HEK293 (cell line): ENCODE measurements around the gene INVS.

Source experiments
- BCL11A ChIP-seq: fragments of 450-650 bp; formaldehyde crosslinking; IDR thresholded peaks from 2 replicates; pipeline ENCODE4 v1.5.1; 2016; ENCODE audit warnings: low read depth, missing biosample characterization, missing genetic modification characterization
- CTCF ChIP-seq: fragments of 450-650 bp; formaldehyde crosslinking; IDR thresholded peaks from 2 replicates; pipeline ENCODE4 v1.5.1; 2016; ENCODE audit warnings: missing biosample characterization, missing genetic modification characterization
- SETDB1 ChIP-seq: IDR thresholded peaks from one replicate; pipeline ENCODE4 v1.6.1; 2017; ENCODE audit warnings: mild to moderate bottlenecking, low read length, moderate library complexity, mixed read lengths; ENCODE audit not compliant: insufficient read length
- SP2 ChIP-seq: fragments of 450-650 bp; formaldehyde crosslinking; IDR thresholded peaks from 2 replicates; pipeline ENCODE4 v1.5.1; 2016; ENCODE audit warnings: missing biosample characterization, missing genetic modification characterization
- ZBTB7A ChIP-seq: fragments of 450-650 bp; formaldehyde crosslinking; IDR thresholded peaks from 2 replicates; pipeline ENCODE4 v1.5.1; 2016; ENCODE audit warnings: low read depth, missing biosample characterization, missing genetic modification characterization
- ZIC2 ChIP-seq: fragments of 450-650 bp; formaldehyde crosslinking; IDR thresholded peaks from 2 replicates; pipeline ENCODE4 v1.5.1; 2016; ENCODE audit warnings: missing biosample characterization, missing genetic modification characterization
- ZNF221 ChIP-seq: fragments of 450-650 bp; formaldehyde crosslinking; IDR thresholded peaks from 2 replicates; pipeline ENCODE4 v1.5.1; 2017; ENCODE audit warnings: missing biosample characterization, missing genetic modification characterization, borderline replicate concordance
- ZNF341 ChIP-seq: fragments of 450-650 bp; formaldehyde crosslinking; IDR thresholded peaks from 2 replicates; pipeline ENCODE4; 2016; ENCODE audit warnings: low read depth, missing biosample characterization, missing genetic modification characterization
- ZNF366 ChIP-seq: fragments of 450-650 bp; formaldehyde crosslinking; conservative IDR thresholded peaks from 2 replicates; pipeline ENCODE4 v1.5.1; 2016; ENCODE audit warnings: missing biosample characterization, missing genetic modification characterization
- ZNF404 ChIP-seq: fragments of 450-650 bp; formaldehyde crosslinking; IDR thresholded peaks from 2 replicates; pipeline ENCODE4 v1.5.1; 2017; ENCODE audit warnings: missing biosample characterization, missing genetic modification characterization
- ZNF518A ChIP-seq: fragments of 450-650 bp; formaldehyde crosslinking; conservative IDR thresholded peaks from 2 replicates; pipeline ENCODE4 v1.5.1; 2016; ENCODE audit warnings: low read depth, missing biosample characterization, missing genetic modification characterization
- ZNF777 ChIP-seq: fragments of 450-650 bp; formaldehyde crosslinking; IDR thresholded peaks from 2 replicates; pipeline ENCODE4 v1.5.1; 2017; ENCODE audit warnings: missing biosample characterization, missing genetic modification characterization, borderline replicate concordance
- ZNF785 ChIP-seq: fragments of 450-650 bp; formaldehyde crosslinking; IDR thresholded peaks from 2 replicates; pipeline ENCODE4 v1.5.1; 2016; ENCODE audit warnings: missing biosample characterization, missing genetic modification characterization

GRCh38 chr9:100341889-100342288 lies 242.8 kb downstream of the INVS start:
- no peak for TF ChIP-seq ZNF518A
- TF ChIP-seq ZNF777 (tag by site-specific recombination), result no peak
- no peak for TF ChIP-seq ZNF366 (tag by site-specific recombination)
- TF ChIP-seq ZNF341 (tag by site-specific recombination), result no peak
- TF ChIP-seq ZBTB7A (tag by site-specific recombination), result no peak
- TF ChIP-seq CTCF (tag by site-specific recombination), result no peak
- TF ChIP-seq ZNF404 (tag by site-specific recombination), result no peak
- TF ChIP-seq SP2, result no peak
- TF ChIP-seq ZNF221 (tag by site-specific recombination), result no peak
- no peak for TF ChIP-seq BCL11A (tag by site-specific recombination)
- no peak for TF ChIP-seq ZIC2 (tag by site-specific recombination)
- TF ChIP-seq SETDB1, result no peak
- no peak for TF ChIP-seq ZNF785
